HCT116 (cell line): ENCODE results near the gene PKNOX2. TPM values are rescaled to one million over a fixed set of nuclear protein-coding genes. Genes with fewer than 3 reads are reported as not detected.

ENCODE experiments used
- ATAC-seq: fragments of 200-7000 bp; cut with Tn5 transposase; 2 replicates; pipeline ENCODE4 v1.9.1; 2020; ENCODE audit warnings: mild to moderate bottlenecking, moderate library complexity
- BruUV-seq: library from RNA; stranded (reverse); fragments of 400-500 nt; replicated peaks from 2 replicates; lab custom pipeline; 2021; lab: Mats Ljungman, UMichigan
- CTCF ChIA-PET: fragments of 300-600 bp; sonication (Branson Sonifier 250); formaldehyde crosslinking; loops from one replicate; lab custom pipeline; 2021; ENCODE audit warnings: antibody characterized with exemption; lab: Charles Lee
- POLR2A ChIA-PET: fragments of 300-600, 350-600 bp; sonication (Branson Sonifier 250); formaldehyde crosslinking; loops from one replicate; lab custom pipeline; 2021; ENCODE audit warnings: antibody characterized with exemption; lab: Charles Lee
- RAD21 ChIA-PET, 2 experiments: fragments of 300-600 bp; sonication (Branson Sonifier 250); formaldehyde crosslinking; loops; one replicate each; lab custom pipeline; 2023; ENCODE audit warnings: low total read pairs in 2 of 2; ENCODE audit not compliant: uncharacterized antibody in 2 of 2, unreplicated experiment in 2 of 2, low non-redundant PET in 1 of 2; lab: Charles Lee
- DNase-seq: peaks from one replicate; pipeline ENCODE4 v3.0.0-alpha.2; 2010; ENCODE audit warnings: low read depth, low spot score
- H2AFZ ChIP-seq: fragments of 200-600 bp; shearing (Covaris generic), sonication (generic); 2 replicates; pipeline ENCODE4 v1.6.1; 2017; ENCODE audit warnings: low read depth, mixed run types, mixed read lengths, antibody characterized with exemption, low read length; ENCODE audit not compliant: poor library complexity, severe bottlenecking
- H3K27ac ChIP-seq: 2 replicates; pipeline ENCODE4 v1.5.1; 2012; ENCODE audit warnings: low read depth, low read length
- H3K27me3 ChIP-seq: fragments of 200-600 bp; sonication (generic); 2 replicates; pipeline ENCODE4 v1.6.1; 2016; ENCODE audit warnings: mixed run types, low read length, mixed read lengths; ENCODE audit not compliant: insufficient read depth
- H3K36me3 ChIP-seq, 2 experiments: fragments of 200-500 bp in 1 of 2; fragments of 200-600 bp in 1 of 2; sonication (Bioruptor generic) in 1 of 2; sonication (generic) in 1 of 2; 2 replicates each; pipeline versions ENCODE4 v1.5.1 to v1.6.1; 2014 to 2016; ENCODE audit warnings: low read length in 2 of 2, inconsistent platforms in 1 of 2, mixed read lengths in 1 of 2, mixed run types in 1 of 2; ENCODE audit not compliant: insufficient read depth in 2 of 2, control insufficient read depth in 1 of 2
- H3K4me1 ChIP-seq, 2 experiments: fragments of 200-600 bp in 1 of 2; sonication (generic) in 1 of 2; 2 replicates each; pipeline versions ENCODE4 v1.5.1 to v1.6.1; 2012 to 2017; ENCODE audit warnings: low read length in 2 of 2, inconsistent platforms in 1 of 2, mild to moderate bottlenecking in 1 of 2, mixed read lengths in 1 of 2, mixed run types in 1 of 2, moderate library complexity in 1 of 2; ENCODE audit not compliant: insufficient read depth in 2 of 2, control insufficient read depth in 1 of 2
- H3K4me2 ChIP-seq: fragments of 200-600 bp; sonication (generic); 2 replicates; pipeline ENCODE4 v1.6.1; 2017; ENCODE audit warnings: mixed run types, low read length, mixed read lengths
- H3K4me3 ChIP-seq, 2 experiments: fragments of 200-600 bp in 1 of 2; sonication (generic) in 1 of 2; replicated peaks in 1 of 2; 2 replicates each; pipeline ENCODE4 v1.5.1; 2011 to 2016; ENCODE audit warnings: low read length in 2 of 2, control low read depth in 1 of 2, low read depth in 1 of 2, mild to moderate bottlenecking in 1 of 2, mixed read lengths in 1 of 2, mixed run types in 1 of 2
- H3K79me2 ChIP-seq: fragments of 200-600 bp; sonication (generic); 2 replicates; pipeline ENCODE4 v1.6.1; 2017; ENCODE audit warnings: mild to moderate bottlenecking, mixed run types, low read length, moderate library complexity, mixed read lengths; ENCODE audit not compliant: insufficient read depth
- H3K9ac ChIP-seq: fragments of 200-600 bp; sonication (generic); 2 replicates; pipeline ENCODE4 v1.6.1; 2016; ENCODE audit warnings: low read length, mixed read lengths
- H3K9me2 ChIP-seq: fragments of 200-600 bp; sonication (generic), shearing (Covaris generic); 2 replicates; pipeline ENCODE4 v1.6.1; 2017; ENCODE audit warnings: mixed run types, mild to moderate bottlenecking, moderate library complexity; ENCODE audit not compliant: insufficient read depth
- H3K9me3 ChIP-seq, 2 experiments: fragments of 200-500 bp in 1 of 2; fragments of 200-600 bp in 1 of 2; sonication (Bioruptor generic) in 1 of 2; sonication (generic) in 1 of 2; 2 replicates each; pipeline ENCODE4 v1.6.1; 2014 to 2017; ENCODE audit warnings: low read length in 2 of 2, mixed read lengths in 2 of 2, inconsistent platforms in 1 of 2, low read depth in 1 of 2, mild to moderate bottlenecking in 1 of 2, mixed run types in 1 of 2, moderate library complexity in 1 of 2; ENCODE audit not compliant: control insufficient read depth in 1 of 2, insufficient read depth in 1 of 2
- H4K20me1 ChIP-seq: fragments of 200-600 bp; sonication (generic), shearing (Covaris generic); 2 replicates; pipeline ENCODE4 v1.6.1; 2017; ENCODE audit warnings: mixed run types, mild to moderate bottlenecking, moderate library complexity; ENCODE audit not compliant: insufficient read depth
- ATF3 ChIP-seq: IDR thresholded peaks from 2 replicates; pipeline ENCODE4 v1.6.1; 2012
- CBX3 ChIP-seq: IDR thresholded peaks from 2 replicates; pipeline ENCODE4 v1.6.1; 2012; ENCODE audit warnings: low read depth
- EZH2 ChIP-seq: fragments of 200-600 bp; sonication (generic); IDR thresholded peaks from 2 replicates; pipeline ENCODE4 v1.6.1; 2017; ENCODE audit warnings: antibody characterized with exemption, mixed run types
- FOSL1 ChIP-seq: IDR thresholded peaks from 2 replicates; pipeline ENCODE4 v1.6.1; 2012; ENCODE audit warnings: low read depth
- JUND ChIP-seq: IDR thresholded peaks from 2 replicates; pipeline ENCODE4 v1.6.1; 2012
- POLR2A ChIP-seq: IDR thresholded peaks from 2 replicates; pipeline ENCODE4 v1.7.0; 2011; ENCODE audit warnings: borderline replicate concordance; ENCODE audit not compliant: insufficient read depth, insufficient read length; ENCODE audit errors: extremely low read depth
- POLR2AphosphoS5 ChIP-seq: IDR thresholded peaks from 2 replicates; pipeline ENCODE4 v1.6.1; 2011; ENCODE audit warnings: mild to moderate bottlenecking, low read depth, low read length, moderate library complexity
- RAD21 ChIP-seq: IDR thresholded peaks from 2 replicates; pipeline ENCODE4 v1.6.1; 2012; ENCODE audit warnings: low read depth, mild to moderate bottlenecking
- REST ChIP-seq: IDR thresholded peaks from 2 replicates; pipeline ENCODE4 v1.6.1; 2012; ENCODE audit warnings: low read depth
- SIN3A ChIP-seq: IDR thresholded peaks from 2 replicates; pipeline ENCODE4 v1.6.1; 2012; ENCODE audit warnings: low read depth
- SP1 ChIP-seq: IDR thresholded peaks from 2 replicates; pipeline ENCODE4 v1.6.1; 2012; ENCODE audit warnings: low read depth
- SRF ChIP-seq: IDR thresholded peaks from 2 replicates; pipeline ENCODE4 v1.6.1; 2012; ENCODE audit warnings: low read depth
- YY1 ChIP-seq: IDR thresholded peaks from 2 replicates; pipeline ENCODE4 v1.6.1; 2011; ENCODE audit warnings: low read length, low read depth, moderate library complexity, mild to moderate bottlenecking; ENCODE audit not compliant: insufficient replicate concordance; ENCODE audit errors: extremely low read depth
- ZFX ChIP-seq: fragments of 450-650 bp; IDR thresholded peaks from 2 replicates; pipeline ENCODE4 v1.6.1; 2017
- intact Hi-C: fragments of 100-400 bp; cut with micrococcal nuclease; formaldehyde crosslinking; loops from 2 replicates; pipeline ENCODE4 v1.10.0; 2022
- total RNA-seq: library from RNA; stranded (reverse); gene quantifications from one replicate; pipeline ENCODE4 v1.2.1, GENCODE V29; 2021; ENCODE audit not compliant: unreplicated experiment
- TF ChIP-seq, protein P1 (sequence below): IDR thresholded peaks from 2 replicates; pipeline ENCODE4 v1.6.1; 2012
- TF ChIP-seq, protein P2 (sequence below), 3 experiments: fragments of 200-600 bp in 1 of 3; sonication (generic) in 1 of 3; IDR thresholded peaks in 2 of 3; conservative IDR thresholded peaks in 1 of 3; 2 replicates each; pipeline ENCODE4 v1.5.1; 2012 to 2017; ENCODE audit warnings: low read depth in 2 of 3, low read length in 2 of 3, antibody characterized with exemption in 1 of 3, borderline replicate concordance in 1 of 3, control low read depth in 1 of 3, mild to moderate bottlenecking in 1 of 3, mixed read lengths in 1 of 3, mixed run types in 1 of 3, moderate library complexity in 1 of 3; ENCODE audit not compliant: insufficient read depth in 1 of 3

PKNOX2 gene
- total RNA-seq, 1 experiment from 2014 or later = 0.20 TPM

DNA sequence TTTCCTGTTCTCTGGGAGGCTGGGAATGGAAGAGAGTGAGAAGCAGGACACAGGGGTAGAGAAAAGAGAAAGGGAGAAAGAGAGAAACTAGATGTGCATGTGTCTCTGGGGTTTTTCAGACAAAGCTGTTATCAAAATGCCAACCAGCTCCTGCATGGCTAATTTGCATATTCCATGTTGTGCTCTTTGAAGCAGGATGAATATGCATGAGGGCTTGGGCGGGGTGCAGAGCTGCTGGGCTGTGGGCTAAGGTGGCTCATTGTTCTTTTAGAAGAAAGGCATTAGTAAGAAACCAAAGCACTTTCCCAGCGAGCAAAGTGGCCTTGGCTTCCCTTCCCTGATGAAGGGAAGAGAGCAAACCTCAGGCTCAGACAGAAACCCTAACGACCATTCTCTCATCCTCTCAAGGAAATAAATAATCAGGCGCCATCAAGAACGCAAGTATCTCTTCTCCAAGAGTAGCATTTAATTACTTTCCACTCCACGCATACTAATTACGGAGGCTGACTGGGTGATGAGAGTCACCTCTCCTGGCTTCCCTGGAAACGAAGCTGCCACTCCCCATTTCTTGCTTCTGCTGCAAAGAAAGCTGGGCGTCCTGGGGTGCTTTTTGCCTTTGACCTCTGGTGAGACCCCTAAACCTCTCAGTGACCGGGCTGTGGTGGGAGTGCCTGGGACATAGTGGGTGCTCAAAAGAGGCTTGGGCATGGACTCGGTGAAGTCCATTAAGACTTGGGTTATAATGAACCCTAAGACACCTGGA lies 277.3 kb downstream of the PKNOX2 start:
- POLR2A ChIA-PET = no interaction called here
- Histone ChIP-seq H3K9ac (no peak overlapping the region), H4K20me1 (no peaks in the 10 kb centered on the region), H3K27me3 (peaks cover 22% of the 10 kb centered on the region), H3K27ac (no peak overlapping the region), H3K9me3 (no peaks in the 10 kb centered on the region), H3K79me2 (no peaks in the 10 kb centered on the region), H2AFZ (no peak overlapping the region), H3K4me3 (no peak overlapping the region), H3K4me1 (no peaks in the 10 kb centered on the region), H3K9me2 (no peaks in the 10 kb centered on the region), H3K4me2 (no peak overlapping the region), H3K36me3 (no peaks in the 10 kb centered on the region)
- CTCF ChIA-PET = interaction anchor here (2.8 kb wide), 1 partner anchor 13 kb away, joined by 13 read pairs; no protein-coding TSS in a partner anchor
- TF ChIP-seq, protein P1, sequence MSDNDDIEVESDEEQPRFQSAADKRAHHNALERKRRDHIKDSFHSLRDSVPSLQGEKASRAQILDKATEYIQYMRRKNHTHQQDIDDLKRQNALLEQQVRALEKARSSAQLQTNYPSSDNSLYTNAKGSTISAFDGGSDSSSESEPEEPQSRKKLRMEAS = no peak
- TF ChIP-seq CBX3 (no peak), ATF3 (no peak), SIN3A (no peak), POLR2A (no peak), YY1 (no peak), SRF (no peak), RAD21 (no peak), SP1 (no peak), ZFX (no peak), FOSL1 (no peak), JUND (no peak), EZH2 (no peak), POLR2AphosphoS5 (no peak), REST (no peak)
- TF ChIP-seq, protein P2, sequence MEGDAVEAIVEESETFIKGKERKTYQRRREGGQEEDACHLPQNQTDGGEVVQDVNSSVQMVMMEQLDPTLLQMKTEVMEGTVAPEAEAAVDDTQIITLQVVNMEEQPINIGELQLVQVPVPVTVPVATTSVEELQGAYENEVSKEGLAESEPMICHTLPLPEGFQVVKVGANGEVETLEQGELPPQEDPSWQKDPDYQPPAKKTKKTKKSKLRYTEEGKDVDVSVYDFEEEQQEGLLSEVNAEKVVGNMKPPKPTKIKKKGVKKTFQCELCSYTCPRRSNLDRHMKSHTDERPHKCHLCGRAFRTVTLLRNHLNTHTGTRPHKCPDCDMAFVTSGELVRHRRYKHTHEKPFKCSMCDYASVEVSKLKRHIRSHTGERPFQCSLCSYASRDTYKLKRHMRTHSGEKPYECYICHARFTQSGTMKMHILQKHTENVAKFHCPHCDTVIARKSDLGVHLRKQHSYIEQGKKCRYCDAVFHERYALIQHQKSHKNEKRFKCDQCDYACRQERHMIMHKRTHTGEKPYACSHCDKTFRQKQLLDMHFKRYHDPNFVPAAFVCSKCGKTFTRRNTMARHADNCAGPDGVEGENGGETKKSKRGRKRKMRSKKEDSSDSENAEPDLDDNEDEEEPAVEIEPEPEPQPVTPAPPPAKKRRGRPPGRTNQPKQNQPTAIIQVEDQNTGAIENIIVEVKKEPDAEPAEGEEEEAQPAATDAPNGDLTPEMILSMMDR (IDR thresholded peaks at IDR 0.05 in 2 of 3, conservative IDR thresholded peaks at IDR 0.05 in 1 of 3; ENCODE audit: borderline replicate concordance in 1 of 3, insufficient read depth in 1 of 3, low read depth in 2 of 3, low read length in 2 of 3) = no peak
- BruUV-seq = no TSS peak
- RAD21 ChIA-PET = no interaction called here
- ATAC-seq (no peak), DNase-seq (no peak)
- intact Hi-C loops = no loop called here
